ENCODE data around the gene UQCRHL. TPM values are rescaled to one million over a fixed set of nuclear protein-coding genes. Genes with fewer than 3 reads are reported as not detected.

Gene UQCRHL
- total RNA-seq, 1 experiment from 2014 or later, result 3.2 TPM

GRCh38 chr1:15799004-15799867, 8.2 kb downstream of the UQCRHL start:
- peak; percentile 99 for DNase-seq (ENCODE audit: low read depth)

- peak; percentile 41 for DNase-seq (ENCODE audit: low read depth)
Measured at GRCh38 chr1:15797614-15798390, 9.6 kb downstream of the UQCRHL start.

DNA sequence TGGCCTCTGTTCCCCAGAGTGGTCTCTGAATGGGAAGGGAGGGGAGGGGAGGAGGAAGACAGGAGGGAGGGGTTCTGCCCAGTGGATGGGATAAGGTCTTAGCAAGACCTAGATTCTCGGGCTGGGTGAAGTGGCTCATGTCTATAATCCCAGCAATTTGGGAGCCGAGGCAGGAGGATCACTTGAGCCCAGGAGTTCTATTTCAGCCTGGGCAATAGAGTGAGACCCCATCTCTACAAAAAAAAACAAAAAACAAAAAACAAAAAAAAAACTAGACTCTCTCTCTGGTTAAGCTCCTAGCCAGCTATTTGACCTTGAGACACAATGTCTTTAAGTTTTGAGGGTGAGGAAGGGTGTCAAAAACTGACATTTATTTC, 11.4 kb downstream of the UQCRHL start:
- DNase-seq (ENCODE audit: low read depth), result no peak

DNA sequence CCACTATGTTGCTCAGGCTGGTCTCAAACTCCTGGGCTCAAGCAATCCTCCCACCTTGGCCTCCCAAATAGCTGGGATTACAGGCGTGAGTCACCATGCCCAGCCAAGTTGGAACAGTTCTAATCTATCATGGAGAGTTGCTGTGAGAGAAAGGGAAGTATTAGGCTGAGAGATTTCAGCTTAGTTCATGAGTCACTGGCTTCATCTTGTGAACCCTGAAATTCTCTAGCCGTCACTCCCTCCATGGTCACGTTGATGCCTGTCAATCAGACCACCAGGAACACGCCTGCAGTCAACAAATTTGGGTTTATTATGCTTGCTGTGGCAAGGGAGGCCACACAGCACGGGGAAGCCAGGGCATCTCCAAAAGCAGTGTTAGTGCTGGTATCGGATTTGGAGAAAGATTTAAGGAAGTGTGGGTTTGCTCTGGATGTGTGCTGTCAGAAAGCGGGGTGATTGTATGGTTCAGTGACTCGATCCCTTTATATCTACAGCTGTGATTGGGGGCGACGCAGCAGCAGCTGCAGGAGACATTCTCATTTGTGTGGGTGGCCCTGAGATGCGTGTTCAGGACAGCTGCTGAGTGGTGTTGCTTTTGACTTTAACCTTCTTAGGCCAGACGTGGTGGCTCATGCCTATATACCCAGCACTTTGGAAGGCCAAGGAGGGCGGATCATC, 18.7 kb downstream of the UQCRHL start:
- peak; percentile 72 for DNase-seq (ENCODE audit: low read depth)

DNA sequence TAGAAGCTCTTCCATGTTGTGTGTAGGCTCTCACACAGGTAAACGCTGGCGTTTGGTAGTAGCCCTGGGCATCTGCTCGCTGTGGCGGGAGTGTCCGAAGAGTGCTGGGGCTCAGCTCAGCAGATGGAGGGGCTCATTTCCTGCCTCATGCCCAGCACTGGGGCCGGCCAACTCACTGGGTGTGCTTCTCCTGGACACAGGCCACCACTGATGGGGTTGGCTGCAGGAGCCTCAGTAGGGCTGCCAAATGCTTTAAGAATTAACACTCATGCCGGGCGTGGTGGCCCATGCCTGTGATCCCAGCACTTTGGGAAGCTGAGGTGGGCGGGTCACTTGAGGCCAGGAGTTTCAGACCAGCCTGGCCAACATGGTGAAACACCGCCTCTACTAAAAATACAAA, 20.9 kb downstream of the UQCRHL start:
- DNase-seq (ENCODE audit: low read depth), result peak; percentile 32

DNA sequence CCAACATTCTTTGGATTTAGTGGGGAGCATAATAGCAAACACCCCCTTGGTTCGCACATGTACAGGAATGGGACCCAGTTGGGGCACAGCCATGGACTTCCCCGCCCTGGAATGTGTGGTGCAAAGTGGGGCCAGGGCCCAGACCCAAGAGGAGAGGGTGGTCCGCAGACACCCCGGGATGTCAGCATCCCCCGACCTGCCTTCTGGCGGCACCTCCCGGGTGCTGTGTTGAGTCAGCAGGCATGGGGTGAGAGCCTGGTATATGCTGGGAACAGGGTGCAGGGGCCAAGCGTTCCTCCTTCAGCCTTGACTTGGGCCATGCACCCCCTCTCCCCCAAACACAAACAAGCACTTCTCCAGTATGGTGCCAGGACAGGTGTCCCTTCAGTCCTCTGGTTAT, 21.8 kb downstream of the UQCRHL start:
- no peak for DNase-seq (ENCODE audit: low read depth)

GRCh38 chr1:15777909-15778707, 29.3 kb downstream of the UQCRHL start:
- DNase-seq (ENCODE audit: low read depth), result no peak

GRCh38 chr1:15775706-15776105, 31.7 kb downstream of the UQCRHL start:
- no peak for DNase-seq (ENCODE audit: low read depth)

- DNase-seq (ENCODE audit: low read depth), result no peak
Measured at GRCh38 chr1:15771836-15772515, 35.5 kb downstream of the UQCRHL start.

- no peak for DNase-seq (ENCODE audit: low read depth)
Measured at GRCh38 chr1:15770313-15770962, 37.0 kb downstream of the UQCRHL start.

DNA sequence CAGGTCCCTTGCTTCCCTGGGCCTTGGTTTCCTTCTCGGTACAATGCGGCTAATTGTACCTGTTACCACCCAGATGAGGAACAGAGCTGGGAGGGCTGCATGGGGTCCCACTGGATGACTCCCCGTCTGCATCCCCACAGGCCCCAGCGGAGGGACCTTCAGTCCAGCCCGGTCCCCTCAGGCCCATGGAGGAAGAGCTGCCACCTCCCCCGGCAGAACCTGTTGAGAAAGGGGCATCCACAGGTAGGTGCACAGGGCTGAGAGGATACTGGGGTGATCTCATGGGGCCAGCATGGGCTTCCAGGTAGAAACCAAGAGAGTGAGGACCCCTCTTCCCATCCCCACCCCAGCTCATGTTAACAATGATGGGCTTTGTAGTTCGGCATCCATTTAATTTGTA, 39.1 kb downstream of the UQCRHL start:
- no peak for DNase-seq (ENCODE audit: low read depth)

DNA sequence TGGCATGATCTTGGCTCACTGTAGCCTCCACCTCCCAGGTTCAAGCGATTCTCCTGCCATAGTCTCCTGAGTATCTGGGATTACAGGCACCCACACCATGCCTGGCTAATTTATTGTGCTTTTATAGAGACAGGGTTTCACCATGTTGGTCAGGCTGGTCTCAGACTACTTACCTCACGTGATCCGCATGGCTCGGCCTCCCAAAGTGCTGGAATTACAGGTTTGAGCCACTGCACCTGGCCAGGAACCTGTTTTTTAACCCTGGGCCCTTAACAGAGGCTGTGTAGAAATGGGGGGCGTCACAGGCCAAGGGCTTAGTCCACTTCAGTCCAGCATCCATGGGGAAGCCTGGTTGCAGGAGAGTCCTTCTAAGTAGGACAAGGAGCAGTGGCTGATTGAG, 39.5 kb downstream of the UQCRHL start:
- no peak for DNase-seq (ENCODE audit: low read depth)

DNA sequence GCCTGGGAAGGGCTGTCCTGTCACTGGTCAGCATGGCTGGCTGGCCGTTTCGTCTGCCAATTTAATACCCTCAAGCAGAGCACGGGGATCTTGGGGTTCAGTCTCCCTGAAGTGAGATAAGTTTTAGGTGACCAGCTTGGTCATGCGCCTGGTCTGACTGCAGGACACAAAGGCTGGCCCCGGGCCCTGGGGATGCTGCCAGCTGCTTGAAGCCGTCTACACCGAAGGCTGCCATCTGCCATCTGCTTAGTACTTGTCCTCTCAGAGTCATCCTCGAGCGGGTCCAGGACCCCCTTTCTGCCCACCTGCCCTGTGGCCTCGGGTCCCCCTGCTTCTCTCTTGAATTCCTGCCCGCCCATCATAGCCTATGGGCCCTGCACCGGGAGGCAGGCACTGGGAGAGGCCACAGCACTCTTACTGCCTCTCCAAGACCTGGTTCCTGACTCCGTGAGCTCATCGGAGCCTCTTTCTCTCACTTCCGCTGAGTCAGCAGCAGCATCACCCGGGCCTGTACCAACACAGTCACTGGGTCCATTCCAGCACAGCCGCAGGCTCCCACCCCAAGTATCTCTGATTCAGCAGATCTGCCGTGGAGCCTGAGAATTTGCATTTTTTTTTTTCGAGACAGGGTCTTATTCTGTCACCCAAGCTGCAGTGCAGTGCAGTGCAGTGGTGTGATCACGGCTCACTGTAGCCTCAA, 41.8 kb downstream of the UQCRHL start:
- DNase-seq (ENCODE audit: low read depth), result peak; percentile 82

GRCh38 chr1:15764890-15765289, 42.6 kb downstream of the UQCRHL start:
- no peak for DNase-seq (ENCODE audit: low read depth)

DNA sequence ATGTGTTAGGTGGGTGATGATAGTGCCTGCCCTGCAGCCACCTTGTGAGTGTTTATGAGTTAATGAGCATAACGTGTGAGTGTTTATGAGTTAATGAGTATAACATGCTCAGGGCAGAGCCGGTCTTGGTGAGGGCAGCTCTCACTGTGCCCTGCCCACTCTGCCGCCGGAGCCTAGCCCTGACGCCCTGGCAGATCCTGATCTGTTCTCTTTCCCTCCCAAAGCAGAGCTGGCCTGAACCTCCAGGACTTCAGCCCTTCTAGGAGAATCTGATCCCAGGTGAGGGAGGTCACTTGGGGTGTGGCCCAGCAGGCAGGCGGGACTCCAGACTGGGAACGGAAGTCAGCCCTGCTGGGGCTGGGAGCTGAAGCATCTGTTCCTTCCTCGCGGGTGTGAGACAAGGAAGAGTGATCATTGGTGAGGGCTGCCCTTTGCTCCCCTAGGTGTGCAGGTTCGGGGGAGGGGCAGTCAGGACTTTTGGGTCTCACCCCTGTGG, 43.1 kb downstream of the UQCRHL start:
- DNase-seq (ENCODE audit: low read depth), result no peak

- DNase-seq (ENCODE audit: low read depth), result peak; percentile 53
Measured at GRCh38 chr1:15762546-15762945, 44.9 kb downstream of the UQCRHL start.

- DNase-seq (ENCODE audit: low read depth), result no peak
Measured at GRCh38 chr1:15761366-15762128, 45.9 kb downstream of the UQCRHL start.

GRCh38 chr1:15760520-15761211, 46.8 kb downstream of the UQCRHL start:
- DNase-seq (ENCODE audit: low read depth), result peak; percentile 96
